GM19438 (cell line): ENCODE results near the gene ANGPTL3.
A peak's percentile ranks its signal among the peaks of the same experiment; 100 is the strongest.
"Not testable (repeated sequence)": the region's sequence is repeated elsewhere in the genome, so short reads cannot be mapped to it uniquely, and the experiment has no call there.

Source experiments
- ATAC-seq: cut with Tn5 transposase; IDR thresholded peaks from one replicate; pipeline ENCODE4 v1.9.1; 2021; ENCODE audit warnings: low read depth; ENCODE audit not compliant: unreplicated experiment

Gene ANGPTL3

GRCh38 chr1:62597281-62597680, at the start of gene ANGPTL3:
Gene ANGPTL3 (plus strand): TSS chr1:62597520. CDS start chr1:62597567, 47 bp downstream.
- ATAC-seq, result no peak

- ATAC-seq, result no peak
These were observed 36.0 kb upstream of the ANGPTL3 start for GRCh38 chr1:62561306-62561705.

- ATAC-seq, result not testable (repeated sequence)
These were observed 30.1 kb upstream of the ANGPTL3 start for GRCh38 chr1:62567182-62567581.

GRCh38 chr1:62567926-62568325, 29.4 kb upstream of the ANGPTL3 start:
- ATAC-seq, result not testable (repeated sequence)

- ATAC-seq, result not testable (repeated sequence)
These were observed 25.8 kb upstream of the ANGPTL3 start for GRCh38 chr1:62571517-62571916.

GRCh38 chr1:62572476-62572875, 24.8 kb upstream of the ANGPTL3 start:
- no peak for ATAC-seq

GRCh38 chr1:62573675-62574074, 23.6 kb upstream of the ANGPTL3 start:
- no peak for ATAC-seq

- ATAC-seq, result no peak
These were observed 11.7 kb upstream of the ANGPTL3 start for GRCh38 chr1:62585469-62586155.

GRCh38 chr1:62588000-62588399, 9.3 kb upstream of the ANGPTL3 start:
- no peak for ATAC-seq

GRCh38 chr1:62589321-62589720, 8.0 kb upstream of the ANGPTL3 start:
- ATAC-seq, result no peak

GRCh38 chr1:62590255-62590969, 6.9 kb upstream of the ANGPTL3 start:
- no peak for ATAC-seq

- ATAC-seq, result no peak
These were observed 6.4 kb upstream of the ANGPTL3 start for GRCh38 chr1:62590970-62591368.

- ATAC-seq, result no peak
These were observed 3.4 kb upstream of the ANGPTL3 start for GRCh38 chr1:62593825-62594394.

- no peak for ATAC-seq
These were observed 1.7 kb upstream of the ANGPTL3 start for GRCh38 chr1:62595647-62596046.

- ATAC-seq, result no peak
These were observed 1.7 kb downstream of the ANGPTL3 start for GRCh38 chr1:62599044-62599443.

GRCh38 chr1:62601457-62601856, 4.1 kb downstream of the ANGPTL3 start:
- ATAC-seq, result no peak

GRCh38 chr1:62608905-62609304, 11.6 kb downstream of the ANGPTL3 start:
- no peak for ATAC-seq

GRCh38 chr1:62610588-62610987, 13.3 kb downstream of the ANGPTL3 start:
- ATAC-seq, result not testable (repeated sequence)

GRCh38 chr1:62612770-62613169, 15.4 kb downstream of the ANGPTL3 start:
- no peak for ATAC-seq

- peak; percentile 99 for ATAC-seq
These were observed 16.0 kb downstream of the ANGPTL3 start for GRCh38 chr1:62613325-62613727.

- ATAC-seq, result no peak
These were observed 16.6 kb downstream of the ANGPTL3 start for GRCh38 chr1:62613890-62614289.

- peak; percentile 87 for ATAC-seq
These were observed 24.6 kb downstream of the ANGPTL3 start for GRCh38 chr1:62621907-62622306.
